ENCODE data around the gene TES.

The TES gene

GRCh38 chr7:116218747-116219146 lies 8.4 kb downstream of the TES start:
- Histone ChIP-seq H3K27me3 (ENCODE audit: control insufficient read depth in 2 of 2, insufficient read depth in 2 of 2, low read length in 2 of 2) (no peaks in the 10 kb centered on the region), H3K4me1 (ENCODE audit: control insufficient read depth in 2 of 2, insufficient read depth in 2 of 2, low read length in 2 of 2) (peaks cover 0 to 16% of the 10 kb centered on the region in 2 donors), H3K27ac (ENCODE audit: low read depth in 2 of 2, low read length in 2 of 2) (no peak overlapping the region), H3K36me3 (ENCODE audit: control insufficient read depth in 2 of 2, insufficient read depth in 2 of 2, low read length in 2 of 2) (no peaks in the 10 kb centered on the region), H3K4me3 (ENCODE audit: low read length in 2 of 2) (no peak overlapping the region), H3K9me3 (ENCODE audit: control insufficient read depth in 2 of 2, low read length in 2 of 2) (no peaks in the 10 kb centered on the region), H3K9ac (ENCODE audit: low read depth in 1 of 2, low read length in 2 of 2) (no peak overlapping the region)

GRCh38 chr7:116219288-116219687 lies 8.9 kb downstream of the TES start:
- H3K9ac ChIP-seq (ENCODE audit: low read depth in 1 of 2, low read length in 2 of 2) = no peak overlapping the region
- H3K4me3 ChIP-seq (ENCODE audit: low read length in 2 of 2) = no peak overlapping the region
- no peaks in the 10 kb centered on the region for H3K36me3 ChIP-seq (ENCODE audit: control insufficient read depth in 2 of 2, insufficient read depth in 2 of 2, low read length in 2 of 2)
- H3K4me1 ChIP-seq (ENCODE audit: control insufficient read depth in 2 of 2, insufficient read depth in 2 of 2, low read length in 2 of 2) = peaks cover 0 to 16% of the 10 kb centered on the region in 2 donors
- no peak overlapping the region for H3K27ac ChIP-seq (ENCODE audit: low read depth in 2 of 2, low read length in 2 of 2)
- no peaks in the 10 kb centered on the region for H3K9me3 ChIP-seq (ENCODE audit: control insufficient read depth in 2 of 2, low read length in 2 of 2)
- no peaks in the 10 kb centered on the region for H3K27me3 ChIP-seq (ENCODE audit: control insufficient read depth in 2 of 2, insufficient read depth in 2 of 2, low read length in 2 of 2)

- Histone ChIP-seq H3K9ac (ENCODE audit: low read depth in 1 of 2, low read length in 2 of 2) (no peak overlapping the region), H3K9me3 (ENCODE audit: control insufficient read depth in 2 of 2, low read length in 2 of 2) (no peaks in the 10 kb centered on the region), H3K27me3 (ENCODE audit: control insufficient read depth in 2 of 2, insufficient read depth in 2 of 2, low read length in 2 of 2) (no peaks in the 10 kb centered on the region), H3K36me3 (ENCODE audit: control insufficient read depth in 2 of 2, insufficient read depth in 2 of 2, low read length in 2 of 2) (no peaks in the 10 kb centered on the region), H3K4me1 (ENCODE audit: control insufficient read depth in 2 of 2, insufficient read depth in 2 of 2, low read length in 2 of 2) (peaks cover 0 to 16% of the 10 kb centered on the region in 2 donors), H3K4me3 (ENCODE audit: low read length in 2 of 2) (no peak overlapping the region), H3K27ac (ENCODE audit: low read depth in 2 of 2, low read length in 2 of 2) (no peak overlapping the region)
These were observed 9.5 kb downstream of the TES start for GRCh38 chr7:116219834-116220233.

GRCh38 chr7:116222501-116222900 lies 12.2 kb downstream of the TES start:
- H3K27ac ChIP-seq (ENCODE audit: low read depth in 2 of 2, low read length in 2 of 2) = peak overlapping the region; percentile 34 to 44

GRCh38 chr7:116223588-116223987 lies 13.2 kb downstream of the TES start:
- Histone ChIP-seq H3K27me3 (ENCODE audit: control insufficient read depth in 2 of 2, insufficient read depth in 2 of 2, low read length in 2 of 2) (no peaks in the 10 kb centered on the region), H3K9me3 (ENCODE audit: control insufficient read depth in 2 of 2, low read length in 2 of 2) (no peaks in the 10 kb centered on the region), H3K9ac (ENCODE audit: low read depth in 1 of 2, low read length in 2 of 2) (no peak overlapping the region), H3K4me3 (ENCODE audit: low read length in 2 of 2) (no peak overlapping the region), H3K27ac (ENCODE audit: low read depth in 2 of 2, low read length in 2 of 2) (peak overlapping the region in 1 of 2 donors; percentile 0), H3K4me1 (ENCODE audit: control insufficient read depth in 2 of 2, insufficient read depth in 2 of 2, low read length in 2 of 2) (peaks cover 0 to 3% of the 10 kb centered on the region in 2 donors), H3K36me3 (ENCODE audit: control insufficient read depth in 2 of 2, insufficient read depth in 2 of 2, low read length in 2 of 2) (no peaks in the 10 kb centered on the region)

More at GRCh38 chr7:116222501-116222900, 12.2 kb downstream of the TES start:
- Histone ChIP-seq H3K4me1 (ENCODE audit: control insufficient read depth in 2 of 2, insufficient read depth in 2 of 2, low read length in 2 of 2) (peaks cover 0 to 11% of the 10 kb centered on the region in 2 donors), H3K9ac (ENCODE audit: low read depth in 1 of 2, low read length in 2 of 2) (no peak overlapping the region), H3K27me3 (ENCODE audit: control insufficient read depth in 2 of 2, insufficient read depth in 2 of 2, low read length in 2 of 2) (no peaks in the 10 kb centered on the region), H3K9me3 (ENCODE audit: control insufficient read depth in 2 of 2, low read length in 2 of 2) (no peaks in the 10 kb centered on the region), H3K4me3 (ENCODE audit: low read length in 2 of 2) (no peak overlapping the region), H3K36me3 (ENCODE audit: control insufficient read depth in 2 of 2, insufficient read depth in 2 of 2, low read length in 2 of 2) (no peaks in the 10 kb centered on the region)

GRCh38 chr7:116224492-116225098 lies 14.3 kb downstream of the TES start:
- no peak overlapping the region for H3K9ac ChIP-seq (ENCODE audit: low read depth in 1 of 2, low read length in 2 of 2)
- H3K4me1 ChIP-seq (ENCODE audit: control insufficient read depth in 2 of 2, insufficient read depth in 2 of 2, low read length in 2 of 2) = peaks cover 0 to 3% of the 10 kb centered on the region in 2 donors
- no peaks in the 10 kb centered on the region for H3K9me3 ChIP-seq (ENCODE audit: control insufficient read depth in 2 of 2, low read length in 2 of 2)
- H3K27me3 ChIP-seq (ENCODE audit: control insufficient read depth in 2 of 2, insufficient read depth in 2 of 2, low read length in 2 of 2) = no peaks in the 10 kb centered on the region
- no peaks in the 10 kb centered on the region for H3K36me3 ChIP-seq (ENCODE audit: control insufficient read depth in 2 of 2, insufficient read depth in 2 of 2, low read length in 2 of 2)
- no peak overlapping the region for H3K27ac ChIP-seq (ENCODE audit: low read depth in 2 of 2, low read length in 2 of 2)
- H3K4me3 ChIP-seq (ENCODE audit: low read length in 2 of 2) = no peak overlapping the region

GRCh38 chr7:116225860-116226259 lies 15.5 kb downstream of the TES start:
- no peak overlapping the region for H3K27ac ChIP-seq (ENCODE audit: low read depth in 2 of 2, low read length in 2 of 2)
- H3K9ac ChIP-seq (ENCODE audit: low read depth in 1 of 2, low read length in 2 of 2) = no peak overlapping the region
- H3K4me3 ChIP-seq (ENCODE audit: low read length in 2 of 2) = no peak overlapping the region
- no peaks in the 10 kb centered on the region for H3K9me3 ChIP-seq (ENCODE audit: control insufficient read depth in 2 of 2, low read length in 2 of 2)
- no peaks in the 10 kb centered on the region for H3K27me3 ChIP-seq (ENCODE audit: control insufficient read depth in 2 of 2, insufficient read depth in 2 of 2, low read length in 2 of 2)
- H3K36me3 ChIP-seq (ENCODE audit: control insufficient read depth in 2 of 2, insufficient read depth in 2 of 2, low read length in 2 of 2) = no peaks in the 10 kb centered on the region
- peaks cover 7 to 11% of the 10 kb centered on the region in 2 donors for H3K4me1 ChIP-seq (ENCODE audit: control insufficient read depth in 2 of 2, insufficient read depth in 2 of 2, low read length in 2 of 2)

- H3K36me3 ChIP-seq (ENCODE audit: control insufficient read depth in 2 of 2, insufficient read depth in 2 of 2, low read length in 2 of 2) = no peaks in the 10 kb centered on the region
- no peak overlapping the region for H3K9ac ChIP-seq (ENCODE audit: low read depth in 1 of 2, low read length in 2 of 2)
- no peak overlapping the region for H3K4me3 ChIP-seq (ENCODE audit: low read length in 2 of 2)
- no peaks in the 10 kb centered on the region for H3K27me3 ChIP-seq (ENCODE audit: control insufficient read depth in 2 of 2, insufficient read depth in 2 of 2, low read length in 2 of 2)
- no peak overlapping the region for H3K27ac ChIP-seq (ENCODE audit: low read depth in 2 of 2, low read length in 2 of 2)
- peaks cover 11 to 12% of the 10 kb centered on the region in 2 donors for H3K4me1 ChIP-seq (ENCODE audit: control insufficient read depth in 2 of 2, insufficient read depth in 2 of 2, low read length in 2 of 2)
- H3K9me3 ChIP-seq (ENCODE audit: control insufficient read depth in 2 of 2, low read length in 2 of 2) = no peaks in the 10 kb centered on the region
These were observed 16.3 kb downstream of the TES start for GRCh38 chr7:116226664-116227063.

- H3K9ac ChIP-seq (ENCODE audit: low read depth in 1 of 2, low read length in 2 of 2) = no peak overlapping the region
- H3K36me3 ChIP-seq (ENCODE audit: control insufficient read depth in 2 of 2, insufficient read depth in 2 of 2, low read length in 2 of 2) = no peaks in the 10 kb centered on the region
- H3K4me3 ChIP-seq (ENCODE audit: low read length in 2 of 2) = no peak overlapping the region
- no peaks in the 10 kb centered on the region for H3K9me3 ChIP-seq (ENCODE audit: control insufficient read depth in 2 of 2, low read length in 2 of 2)
- H3K27me3 ChIP-seq (ENCODE audit: control insufficient read depth in 2 of 2, insufficient read depth in 2 of 2, low read length in 2 of 2) = no peaks in the 10 kb centered on the region
- peaks cover 15 to 16% of the 10 kb centered on the region in 2 donors for H3K4me1 ChIP-seq (ENCODE audit: control insufficient read depth in 2 of 2, insufficient read depth in 2 of 2, low read length in 2 of 2)
- no peak overlapping the region for H3K27ac ChIP-seq (ENCODE audit: low read depth in 2 of 2, low read length in 2 of 2)
These were observed 17.4 kb downstream of the TES start for GRCh38 chr7:116227678-116228239.

GRCh38 chr7:116228241-116228640 lies 17.9 kb downstream of the TES start:
- Histone ChIP-seq H3K4me3 (ENCODE audit: low read length in 2 of 2) (no peak overlapping the region), H3K4me1 (ENCODE audit: control insufficient read depth in 2 of 2, insufficient read depth in 2 of 2, low read length in 2 of 2) (peaks cover 15 to 16% of the 10 kb centered on the region in 2 donors), H3K27ac (ENCODE audit: low read depth in 2 of 2, low read length in 2 of 2) (no peak overlapping the region), H3K9me3 (ENCODE audit: control insufficient read depth in 2 of 2, low read length in 2 of 2) (no peaks in the 10 kb centered on the region), H3K9ac (ENCODE audit: low read depth in 1 of 2, low read length in 2 of 2) (no peak overlapping the region), H3K36me3 (ENCODE audit: control insufficient read depth in 2 of 2, insufficient read depth in 2 of 2, low read length in 2 of 2) (no peaks in the 10 kb centered on the region), H3K27me3 (ENCODE audit: control insufficient read depth in 2 of 2, insufficient read depth in 2 of 2, low read length in 2 of 2) (no peaks in the 10 kb centered on the region)

Measured in mucosa of rectum (tissue), 2 donors.